Osteocyte (in vitro differentiated cells): ENCODE data around the gene DTYMK. TPM values are rescaled to one million over a fixed set of nuclear protein-coding genes. Genes with fewer than 3 reads are reported as not detected.
"Not testable (repeated sequence)": the region's sequence is repeated elsewhere in the genome, so short reads cannot be mapped to it uniquely, and the experiment has no call there.

Experiments
- DNase-seq: peaks from one replicate; pipeline ENCODE4 v3.0.0; 2021; ENCODE audit warnings: mixed read lengths; ENCODE audit not compliant: unreplicated experiment; ENCODE audit errors: extremely low spot score
- H3K27ac Mint-ChIP-seq: one replicate; pipeline ENCODE4 v1.8.0; 2021; ENCODE audit warnings: mild to moderate bottlenecking, mixed read lengths; ENCODE audit not compliant: unreplicated experiment
- H3K27me3 Mint-ChIP-seq: one replicate; pipeline ENCODE4 v1.8.0; 2021; ENCODE audit warnings: mixed read lengths; ENCODE audit not compliant: unreplicated experiment
- H3K36me3 Mint-ChIP-seq: one replicate; pipeline ENCODE4 v1.8.0; 2021; ENCODE audit warnings: mixed read lengths; ENCODE audit not compliant: unreplicated experiment
- H3K4me1 Mint-ChIP-seq: one replicate; pipeline ENCODE4 v1.8.0; 2021; ENCODE audit warnings: mixed read lengths; ENCODE audit not compliant: unreplicated experiment
- H3K4me3 Mint-ChIP-seq: one replicate; pipeline ENCODE4 v1.8.0; 2021; ENCODE audit warnings: mild to moderate bottlenecking, moderate library complexity, mixed read lengths; ENCODE audit not compliant: unreplicated experiment
- H3K9me3 Mint-ChIP-seq: one replicate; pipeline ENCODE4 v1.8.0; 2021; ENCODE audit warnings: mixed read lengths; ENCODE audit not compliant: unreplicated experiment
- CTCF ChIP-seq: fragments of 200-600 bp; sonication (generic); IDR thresholded peaks from 2 replicates; pipeline ENCODE4 v1.5.0; 2021; ENCODE audit warnings: antibody characterized with exemption, mild to moderate bottlenecking, moderate library complexity
- total RNA-seq: library from RNA; stranded (reverse); gene quantifications from 2 replicates; pipeline ENCODE4 v1.2.1, GENCODE V29; 2021

Gene DTYMK
- total RNA-seq, 1 donor from 2014 or later, result 28.8 TPM

GRCh38 chr2:241668354-241668753 lies 18.3 kb downstream of the DTYMK start:
- Mint-ChIP-seq H3K4me3 (no peak overlapping the region), H3K27me3 (no peaks in the 10 kb centered on the region), H3K36me3 (peaks cover 8% of the 10 kb centered on the region), H3K9me3 (no peaks in the 10 kb centered on the region), H3K4me1 (peaks cover 11% of the 10 kb centered on the region), H3K27ac (no peak overlapping the region)
- DNase-seq, result no peak
- no peak for TF ChIP-seq CTCF

GRCh38 chr2:241666627-241667400 lies 19.8 kb downstream of the DTYMK start:
- Mint-ChIP-seq H3K4me1 (peaks cover 11% of the 10 kb centered on the region), H3K27me3 (no peaks in the 10 kb centered on the region), H3K36me3 (peaks cover 6% of the 10 kb centered on the region), H3K27ac (no peak overlapping the region), H3K4me3 (no peak overlapping the region), H3K9me3 (no peaks in the 10 kb centered on the region)
- no peak for DNase-seq
- no peak for TF ChIP-seq CTCF

GRCh38 chr2:241665731-241666440 lies 20.7 kb downstream of the DTYMK start:
- no peaks in the 10 kb centered on the region for H3K27me3 Mint-ChIP-seq
- H3K4me3 Mint-ChIP-seq, result no peak overlapping the region
- no peaks in the 10 kb centered on the region for H3K9me3 Mint-ChIP-seq
- TF ChIP-seq CTCF, result no peak
- no peak for DNase-seq
- peaks cover 11% of the 10 kb centered on the region for H3K36me3 Mint-ChIP-seq
- peaks cover 11% of the 10 kb centered on the region for H3K4me1 Mint-ChIP-seq
- H3K27ac Mint-ChIP-seq, result peak overlapping the region; percentile 94

GRCh38 chr2:241662731-241663130 lies 23.9 kb downstream of the DTYMK start:
- not testable (repeated sequence) for H3K4me3 Mint-ChIP-seq, DNase-seq, H3K27ac Mint-ChIP-seq, H3K27me3 Mint-ChIP-seq, H3K9me3 Mint-ChIP-seq
- Mint-ChIP-seq H3K4me1 (peaks cover 11% of the 10 kb centered on the region), H3K36me3 (peaks cover 20% of the 10 kb centered on the region)

- no peak for TF ChIP-seq CTCF
- Mint-ChIP-seq H3K4me1 (peaks cover 8% of the 10 kb centered on the region), H3K36me3 (peaks cover 32% of the 10 kb centered on the region), H3K9me3 (no peaks in the 10 kb centered on the region), H3K4me3 (no peak overlapping the region), H3K27ac (no peak overlapping the region), H3K27me3 (no peaks in the 10 kb centered on the region)
- no peak for DNase-seq
These were observed 25.9 kb downstream of the DTYMK start for GRCh38 chr2:241660593-241661213.
